Muscle layer of colon (tissue), 2 donors: ENCODE measurements around the gene TMEM54.

ENCODE experiments used
- H3K27ac ChIP-seq: one replicate; pipeline ENCODE4 v1.7.0; 2013; ENCODE audit warnings: low read depth, mild to moderate bottlenecking, low read length, moderate library complexity
- H3K27me3 ChIP-seq, 2 donors: one replicate each; pipeline ENCODE4 v1.7.0; 2013; ENCODE audit warnings: low read length in 2 of 2, mild to moderate bottlenecking in 2 of 2; ENCODE audit not compliant: insufficient read depth in 2 of 2, control insufficient read depth in 1 of 2
- H3K36me3 ChIP-seq: one replicate; pipeline ENCODE4 v1.7.0; 2013; ENCODE audit warnings: mild to moderate bottlenecking, low read length; ENCODE audit not compliant: insufficient read depth
- H3K4me1 ChIP-seq: one replicate; pipeline ENCODE4 v1.7.0; 2013; ENCODE audit warnings: mild to moderate bottlenecking, low read length; ENCODE audit not compliant: insufficient read depth
- H3K4me3 ChIP-seq, 2 donors: one replicate each; pipeline ENCODE4 v1.7.0; 2013; ENCODE audit warnings: low read length in 2 of 2, low read depth in 1 of 2, mild to moderate bottlenecking in 1 of 2, moderate library complexity in 1 of 2
- H3K9ac ChIP-seq: one replicate; pipeline ENCODE4 v1.7.0; 2013; ENCODE audit warnings: low read length
- H3K9me3 ChIP-seq: one replicate; pipeline ENCODE4 v1.7.0; 2013; ENCODE audit warnings: mild to moderate bottlenecking, low read length
- donor health status: abdominal sarcoma.
- donor health status: Adenocarcinoma of cecum.

TMEM54 gene

GRCh38 chr1:32931760-32932159 lies 30.6 kb upstream of the TMEM54 start:
- peaks cover 5% of the 10 kb centered on the region for H3K4me1 ChIP-seq
- H3K27ac ChIP-seq = no peak overlapping the region
- no peak overlapping the region for H3K9ac ChIP-seq
- no peaks in the 10 kb centered on the region for H3K9me3 ChIP-seq
- H3K4me3 ChIP-seq = no peak overlapping the region
- H3K36me3 ChIP-seq = peaks cover 11% of the 10 kb centered on the region
- no peaks in the 10 kb centered on the region for H3K27me3 ChIP-seq

GRCh38 chr1:32929366-32929765 lies 28.2 kb upstream of the TMEM54 start:
- no peaks in the 10 kb centered on the region for H3K9me3 ChIP-seq
- H3K9ac ChIP-seq = no peak overlapping the region
- peaks cover 18% of the 10 kb centered on the region for H3K4me1 ChIP-seq
- no peaks in the 10 kb centered on the region for H3K27me3 ChIP-seq
- H3K36me3 ChIP-seq = no peaks in the 10 kb centered on the region
- H3K27ac ChIP-seq = no peak overlapping the region
- H3K4me3 ChIP-seq = no peak overlapping the region

DNA sequence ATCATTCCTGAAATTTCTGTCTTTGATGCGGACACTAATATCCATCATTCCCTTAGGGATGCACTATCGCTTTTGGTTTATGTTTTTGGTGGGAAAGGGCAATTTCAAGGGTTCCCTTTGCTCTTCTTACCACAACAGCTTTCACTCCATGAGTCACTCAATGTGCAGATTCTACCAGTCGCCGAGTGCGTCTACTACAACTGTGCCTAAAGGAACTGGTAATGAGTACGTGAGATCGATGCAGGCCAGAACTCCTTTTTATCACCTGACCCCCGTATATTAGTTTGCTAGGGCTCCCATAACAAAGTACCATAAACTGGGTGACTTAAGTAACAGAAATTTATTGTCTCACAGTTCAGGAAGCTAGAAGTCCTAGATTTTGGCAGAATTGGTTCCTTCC lies 27.5 kb upstream of the TMEM54 start:
- H3K9ac ChIP-seq = no peak overlapping the region
- no peak overlapping the region for H3K27ac ChIP-seq
- no peaks in the 10 kb centered on the region for H3K27me3 ChIP-seq
- H3K36me3 ChIP-seq = no peaks in the 10 kb centered on the region
- no peaks in the 10 kb centered on the region for H3K9me3 ChIP-seq
- H3K4me1 ChIP-seq = peaks cover 15% of the 10 kb centered on the region
- H3K4me3 ChIP-seq = no peak overlapping the region

- H3K4me3 ChIP-seq = no peak overlapping the region
- H3K36me3 ChIP-seq = no peaks in the 10 kb centered on the region
- no peak overlapping the region for H3K9ac ChIP-seq
- no peak overlapping the region for H3K27ac ChIP-seq
- H3K27me3 ChIP-seq = no peaks in the 10 kb centered on the region
- H3K9me3 ChIP-seq = no peaks in the 10 kb centered on the region
- H3K4me1 ChIP-seq = peaks cover 14% of the 10 kb centered on the region
Observed at GRCh38 chr1:32928285-32928684, 27.1 kb upstream of the TMEM54 start.

GRCh38 chr1:32927441-32927840 lies 26.3 kb upstream of the TMEM54 start:
- Histone ChIP-seq H3K27me3 (no peaks in the 10 kb centered on the region), H3K27ac (no peak overlapping the region), H3K9ac (no peak overlapping the region), H3K36me3 (no peaks in the 10 kb centered on the region), H3K4me3 (no peak overlapping the region), H3K9me3 (no peaks in the 10 kb centered on the region), H3K4me1 (peaks cover 14% of the 10 kb centered on the region)

- H3K9ac ChIP-seq = no peak overlapping the region
- no peak overlapping the region for H3K4me3 ChIP-seq
- H3K27ac ChIP-seq = no peak overlapping the region
Observed at GRCh38 chr1:32926562-32926961, 25.4 kb upstream of the TMEM54 start.

DNA sequence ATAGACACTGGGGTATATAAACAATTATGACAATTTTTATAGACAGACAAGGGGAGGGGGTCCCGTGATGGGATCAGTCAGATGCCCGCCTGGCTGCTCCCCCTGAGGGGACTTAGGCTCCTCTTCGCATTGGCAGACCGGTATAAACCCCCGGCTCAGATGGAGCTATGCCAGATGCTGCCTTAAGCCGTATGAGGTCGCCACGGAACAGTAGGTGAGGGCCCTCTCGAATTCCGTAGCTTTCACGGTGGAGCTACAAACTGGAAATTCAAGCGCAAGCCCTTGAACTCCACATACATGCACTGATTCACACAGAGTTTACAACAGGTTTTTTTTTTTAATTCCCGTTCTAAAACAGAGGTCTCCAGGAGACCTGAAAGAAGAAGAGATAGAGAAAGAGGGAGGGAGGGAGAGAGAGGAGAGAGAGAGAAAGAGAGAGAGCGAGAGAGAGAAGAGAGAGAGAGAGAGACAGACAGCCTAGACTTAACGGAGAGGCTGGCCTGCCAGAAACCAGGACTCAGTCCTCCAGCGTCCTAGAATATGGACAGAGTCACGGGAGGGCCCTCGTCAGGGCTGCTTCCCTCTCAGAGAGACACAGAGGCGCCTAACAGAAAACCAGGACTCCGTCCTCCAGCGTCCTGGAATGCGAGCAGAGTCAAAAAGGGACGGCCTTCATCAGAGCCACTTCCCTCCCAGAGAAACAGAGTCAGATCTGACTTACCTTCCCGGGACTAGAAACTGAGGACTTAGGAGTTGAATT lies 24.4 kb upstream of the TMEM54 start:
- H3K4me1 ChIP-seq = peaks cover 14% of the 10 kb centered on the region
- H3K9ac ChIP-seq = no peak overlapping the region
- H3K9me3 ChIP-seq = no peaks in the 10 kb centered on the region
- H3K4me3 ChIP-seq = peak overlapping the region in 1 of 2 donors; percentile 53
- no peaks in the 10 kb centered on the region for H3K27me3 ChIP-seq
- H3K27ac ChIP-seq = no peak overlapping the region
- no peaks in the 10 kb centered on the region for H3K36me3 ChIP-seq

More at GRCh38 chr1:32926562-32926961, 25.4 kb upstream of the TMEM54 start:
- no peaks in the 10 kb centered on the region for H3K27me3 ChIP-seq
- H3K36me3 ChIP-seq = no peaks in the 10 kb centered on the region
- peaks cover 14% of the 10 kb centered on the region for H3K4me1 ChIP-seq
- no peaks in the 10 kb centered on the region for H3K9me3 ChIP-seq

DNA sequence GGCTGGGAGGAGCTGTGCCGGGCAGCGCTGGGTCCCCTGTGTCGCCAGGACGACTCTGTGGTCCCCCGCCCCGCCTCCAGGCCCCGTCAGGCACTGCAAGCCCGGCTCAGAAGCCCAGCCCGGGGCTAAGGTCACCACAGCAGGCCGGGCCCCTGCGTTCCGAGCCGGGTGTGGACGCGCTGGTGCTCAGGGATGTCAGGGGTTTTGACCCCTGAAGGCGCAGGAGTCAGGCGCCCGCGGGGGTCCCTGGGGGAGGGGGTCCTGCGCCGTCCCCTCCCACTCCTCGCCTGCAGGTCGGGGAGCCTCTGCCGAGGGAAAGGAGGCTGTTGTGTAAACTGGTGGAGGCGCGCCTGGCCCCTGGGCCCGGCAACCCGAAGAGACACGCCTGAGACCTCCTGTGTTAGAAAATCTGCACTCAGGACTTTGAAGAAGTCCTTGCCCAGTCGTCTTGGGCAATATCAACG lies 23.7 kb upstream of the TMEM54 start:
- no peak overlapping the region for H3K27ac ChIP-seq
- no peaks in the 10 kb centered on the region for H3K36me3 ChIP-seq
- no peaks in the 10 kb centered on the region for H3K27me3 ChIP-seq
- no peak overlapping the region for H3K4me3 ChIP-seq
- H3K9me3 ChIP-seq = no peaks in the 10 kb centered on the region
- H3K9ac ChIP-seq = no peak overlapping the region
- H3K4me1 ChIP-seq = peaks cover 14% of the 10 kb centered on the region

- Histone ChIP-seq H3K27me3 (no peaks in the 10 kb centered on the region), H3K9ac (no peak overlapping the region), H3K27ac (no peak overlapping the region), H3K36me3 (no peaks in the 10 kb centered on the region), H3K4me3 (no peak overlapping the region), H3K4me1 (peaks cover 12% of the 10 kb centered on the region), H3K9me3 (no peaks in the 10 kb centered on the region)
Observed at GRCh38 chr1:32920833-32921232, 19.6 kb upstream of the TMEM54 start.

DNA sequence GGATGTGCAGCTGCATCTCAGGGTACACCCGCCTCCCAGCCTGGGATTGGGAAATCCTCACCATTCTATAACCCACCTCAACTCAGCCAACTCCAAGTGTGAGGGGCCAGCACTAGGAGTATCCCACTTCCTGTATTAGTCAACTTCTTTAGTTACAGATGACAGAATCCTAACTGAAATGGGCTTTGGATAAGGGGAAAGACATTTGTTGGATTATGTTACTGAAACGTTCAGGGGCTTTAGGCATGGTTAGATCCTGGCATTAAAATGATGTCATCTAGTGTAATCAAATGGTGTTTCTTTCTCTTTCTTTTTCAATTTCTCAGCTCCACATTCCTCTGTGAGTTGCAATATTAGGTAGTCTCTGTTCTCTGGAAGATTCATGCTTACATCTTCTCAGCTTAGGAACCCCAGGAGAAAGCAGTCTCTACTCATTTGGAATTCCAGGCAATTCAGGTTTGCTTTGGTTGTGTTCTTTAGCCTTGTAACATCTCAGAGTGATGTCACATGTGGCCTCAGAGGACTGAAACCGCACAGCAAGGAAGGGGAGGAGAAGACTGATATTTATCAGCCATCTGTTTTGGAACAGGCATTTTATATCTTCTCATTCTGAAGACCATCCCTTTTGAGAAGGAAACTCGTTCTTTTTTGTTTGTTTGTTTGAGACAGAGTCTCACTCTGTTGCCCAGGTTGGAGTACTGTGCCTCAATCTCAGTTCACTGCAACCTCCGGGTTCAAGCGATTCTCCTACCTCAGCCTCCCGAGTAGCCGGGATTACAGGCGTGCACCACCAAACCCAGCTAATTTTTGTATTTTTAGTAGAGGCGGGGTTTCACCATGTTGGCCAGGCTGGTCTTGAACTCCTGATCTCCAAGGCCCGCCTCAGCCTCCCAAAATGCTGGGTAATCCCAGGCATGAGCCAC lies 18.9 kb upstream of the TMEM54 start:
- Histone ChIP-seq H3K27ac (no peak overlapping the region), H3K4me3 (no peak overlapping the region), H3K9me3 (no peaks in the 10 kb centered on the region), H3K36me3 (no peaks in the 10 kb centered on the region), H3K27me3 (no peaks in the 10 kb centered on the region), H3K9ac (no peak overlapping the region), H3K4me1 (peaks cover 5% of the 10 kb centered on the region)

GRCh38 chr1:32918179-32918578 lies 17.0 kb upstream of the TMEM54 start:
- Histone ChIP-seq H3K27me3 (no peaks in the 10 kb centered on the region), H3K4me3 (no peak overlapping the region), H3K9ac (no peak overlapping the region), H3K27ac (no peak overlapping the region), H3K4me1 (no peaks in the 10 kb centered on the region), H3K9me3 (no peaks in the 10 kb centered on the region), H3K36me3 (no peaks in the 10 kb centered on the region)
